Measurements from ENCODE around the gene TF.

DNA sequence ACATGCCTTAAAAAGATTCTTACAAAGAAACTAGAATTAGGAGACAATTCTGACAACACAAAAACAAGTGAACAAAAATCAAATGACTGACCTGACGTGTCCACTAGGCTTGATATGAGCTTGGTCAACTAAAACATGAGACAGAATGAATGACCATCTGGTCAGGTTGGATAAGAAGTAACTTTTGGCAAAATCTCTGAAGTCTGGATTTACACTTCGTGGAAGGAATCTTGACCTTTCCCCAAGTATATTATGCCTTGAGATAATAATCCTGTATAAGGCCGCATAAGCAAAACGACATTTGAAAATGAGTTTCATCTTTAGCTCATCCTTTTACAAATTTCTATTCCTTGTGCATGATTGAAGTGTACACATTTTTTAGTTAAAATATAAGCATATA is 1.1 kb upstream of the TF start:
- TF ChIP-seq, protein P1, sequence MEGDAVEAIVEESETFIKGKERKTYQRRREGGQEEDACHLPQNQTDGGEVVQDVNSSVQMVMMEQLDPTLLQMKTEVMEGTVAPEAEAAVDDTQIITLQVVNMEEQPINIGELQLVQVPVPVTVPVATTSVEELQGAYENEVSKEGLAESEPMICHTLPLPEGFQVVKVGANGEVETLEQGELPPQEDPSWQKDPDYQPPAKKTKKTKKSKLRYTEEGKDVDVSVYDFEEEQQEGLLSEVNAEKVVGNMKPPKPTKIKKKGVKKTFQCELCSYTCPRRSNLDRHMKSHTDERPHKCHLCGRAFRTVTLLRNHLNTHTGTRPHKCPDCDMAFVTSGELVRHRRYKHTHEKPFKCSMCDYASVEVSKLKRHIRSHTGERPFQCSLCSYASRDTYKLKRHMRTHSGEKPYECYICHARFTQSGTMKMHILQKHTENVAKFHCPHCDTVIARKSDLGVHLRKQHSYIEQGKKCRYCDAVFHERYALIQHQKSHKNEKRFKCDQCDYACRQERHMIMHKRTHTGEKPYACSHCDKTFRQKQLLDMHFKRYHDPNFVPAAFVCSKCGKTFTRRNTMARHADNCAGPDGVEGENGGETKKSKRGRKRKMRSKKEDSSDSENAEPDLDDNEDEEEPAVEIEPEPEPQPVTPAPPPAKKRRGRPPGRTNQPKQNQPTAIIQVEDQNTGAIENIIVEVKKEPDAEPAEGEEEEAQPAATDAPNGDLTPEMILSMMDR (IDR thresholded peaks at IDR 0.05) = no peak
- TF ChIP-seq MXI1 (IDR thresholded peaks at IDR 0.05; ENCODE audit: low read depth, low read length) = no peak
- TF ChIP-seq TAF1 (IDR thresholded peaks at IDR 0.05; ENCODE audit: borderline replicate concordance, low read depth, low read length) = no peak
- no peak for TF ChIP-seq ELF1 (IDR thresholded peaks at IDR 0.05)
- TF ChIP-seq, protein P2, sequence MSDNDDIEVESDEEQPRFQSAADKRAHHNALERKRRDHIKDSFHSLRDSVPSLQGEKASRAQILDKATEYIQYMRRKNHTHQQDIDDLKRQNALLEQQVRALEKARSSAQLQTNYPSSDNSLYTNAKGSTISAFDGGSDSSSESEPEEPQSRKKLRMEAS (IDR thresholded peaks at IDR 0.05; ENCODE audit: low read depth) = no peak
- no peak for TF ChIP-seq RXRA (IDR thresholded peaks at IDR 0.05; ENCODE audit: borderline replicate concordance, low read depth)
- TF ChIP-seq EP300 (IDR thresholded peaks at IDR 0.05; ENCODE audit: borderline replicate concordance in 1 of 2, low read depth in 1 of 2, low read length in 1 of 2) = no peak
- TF ChIP-seq NRF1 (IDR thresholded peaks at IDR 0.05; ENCODE audit: low read depth, low read length) = no peak
- TF ChIP-seq FOXM1 (IDR thresholded peaks at IDR 0.05; ENCODE audit: low read depth) = no peak
- TF ChIP-seq EZH2phosphoT487 (IDR thresholded peaks at IDR 0.05; ENCODE audit: borderline replicate concordance, low read depth) = no peak
- no peak for TF ChIP-seq RAD21 (IDR thresholded peaks at IDR 0.05; ENCODE audit: low read length)
- no peak for TF ChIP-seq TCF12 (IDR thresholded peaks at IDR 0.05)
- TF ChIP-seq, protein P3, sequence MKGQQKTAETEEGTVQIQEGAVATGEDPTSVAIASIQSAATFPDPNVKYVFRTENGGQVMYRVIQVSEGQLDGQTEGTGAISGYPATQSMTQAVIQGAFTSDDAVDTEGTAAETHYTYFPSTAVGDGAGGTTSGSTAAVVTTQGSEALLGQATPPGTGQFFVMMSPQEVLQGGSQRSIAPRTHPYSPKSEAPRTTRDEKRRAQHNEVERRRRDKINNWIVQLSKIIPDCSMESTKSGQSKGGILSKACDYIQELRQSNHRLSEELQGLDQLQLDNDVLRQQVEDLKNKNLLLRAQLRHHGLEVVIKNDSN (IDR thresholded peaks at IDR 0.05; ENCODE audit: borderline replicate concordance, low read depth) = no peak
- TF ChIP-seq, protein P4, sequence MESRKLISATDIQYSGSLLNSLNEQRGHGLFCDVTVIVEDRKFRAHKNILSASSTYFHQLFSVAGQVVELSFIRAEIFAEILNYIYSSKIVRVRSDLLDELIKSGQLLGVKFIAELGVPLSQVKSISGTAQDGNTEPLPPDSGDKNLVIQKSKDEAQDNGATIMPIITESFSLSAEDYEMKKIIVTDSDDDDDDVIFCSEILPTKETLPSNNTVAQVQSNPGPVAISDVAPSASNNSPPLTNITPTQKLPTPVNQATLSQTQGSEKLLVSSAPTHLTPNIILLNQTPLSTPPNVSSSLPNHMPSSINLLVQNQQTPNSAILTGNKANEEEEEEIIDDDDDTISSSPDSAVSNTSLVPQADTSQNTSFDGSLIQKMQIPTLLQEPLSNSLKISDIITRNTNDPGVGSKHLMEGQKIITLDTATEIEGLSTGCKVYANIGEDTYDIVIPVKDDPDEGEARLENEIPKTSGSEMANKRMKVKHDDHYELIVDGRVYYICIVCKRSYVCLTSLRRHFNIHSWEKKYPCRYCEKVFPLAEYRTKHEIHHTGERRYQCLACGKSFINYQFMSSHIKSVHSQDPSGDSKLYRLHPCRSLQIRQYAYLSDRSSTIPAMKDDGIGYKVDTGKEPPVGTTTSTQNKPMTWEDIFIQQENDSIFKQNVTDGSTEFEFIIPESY (IDR thresholded peaks at IDR 0.05; ENCODE audit: borderline replicate concordance, low read depth) = no peak
